Mesenchymal stem cell (in vitro differentiated cells and primary cell): ENCODE results near the gene COL4A2.

ENCODE experiments used
- DNase-seq: peaks from one replicate; pipeline ENCODE4 v3.0.0-alpha.2; 2013
- H2AFZ ChIP-seq: one replicate; pipeline ENCODE4 v1.6.1; 2013; ENCODE audit warnings: low read depth, mild to moderate bottlenecking, control low read depth, inconsistent platforms, low read length, moderate library complexity
- H2AK5ac ChIP-seq: 2 replicates; pipeline ENCODE4 v1.6.1; 2013; ENCODE audit warnings: low read length, moderate library complexity, mild to moderate bottlenecking, inconsistent platforms; ENCODE audit not compliant: severe bottlenecking
- H2BK120ac ChIP-seq: one replicate; pipeline ENCODE4 v1.6.1; 2013; ENCODE audit warnings: low read depth, mild to moderate bottlenecking, inconsistent platforms, low read length, moderate library complexity
- H2BK12ac ChIP-seq, 2 experiments: one replicate each; pipeline ENCODE4 v1.6.1; 2013; ENCODE audit warnings: inconsistent platforms in 2 of 2, low read length in 2 of 2, mild to moderate bottlenecking in 2 of 2, moderate library complexity in 2 of 2, control low read depth in 1 of 2
- H2BK15ac ChIP-seq: one replicate; pipeline ENCODE4 v1.6.1; 2013; ENCODE audit warnings: mild to moderate bottlenecking, low read depth, inconsistent platforms; ENCODE audit not compliant: poor library complexity, severe bottlenecking
- H2BK5ac ChIP-seq: 2 replicates; pipeline ENCODE4 v1.6.1; 2013; ENCODE audit warnings: low read depth, mild to moderate bottlenecking, low read length, control low read depth, inconsistent platforms; ENCODE audit not compliant: poor library complexity, severe bottlenecking
- H3K14ac ChIP-seq, 2 experiments: one replicate each; pipeline ENCODE4 v1.6.1; 2013; ENCODE audit warnings: inconsistent platforms in 2 of 2, low read length in 2 of 2, control low read depth in 1 of 2, mild to moderate bottlenecking in 1 of 2, moderate library complexity in 1 of 2
- H3K18ac ChIP-seq, 2 experiments: one replicate each; pipeline ENCODE4 v1.6.1; 2013; ENCODE audit warnings: inconsistent platforms in 2 of 2, low read length in 2 of 2, control low read depth in 1 of 2, low read depth in 1 of 2, mild to moderate bottlenecking in 1 of 2
- H3K23ac ChIP-seq, 2 experiments: one replicate each; pipeline ENCODE4 v1.6.1; 2013; ENCODE audit warnings: inconsistent platforms in 2 of 2, low read length in 2 of 2, mild to moderate bottlenecking in 2 of 2, moderate library complexity in 2 of 2, control low read depth in 1 of 2
- H3K27ac ChIP-seq: 2 replicates; pipeline ENCODE4 v1.5.1; 2013; ENCODE audit warnings: mild to moderate bottlenecking, moderate library complexity, low read length, control low read depth, inconsistent platforms; ENCODE audit not compliant: poor library complexity, severe bottlenecking
- H3K27me3 ChIP-seq, 2 experiments: 2 replicates each; pipeline versions ENCODE4 v1.6.1 to v1.7.0; 2013; ENCODE audit warnings: low read length in 2 of 2, mild to moderate bottlenecking in 2 of 2, moderate library complexity in 2 of 2, control low read depth in 1 of 2, inconsistent platforms in 1 of 2; ENCODE audit not compliant: control insufficient read depth in 1 of 2, insufficient read depth in 1 of 2
- H3K36me3 ChIP-seq, 2 experiments: 2 replicates each; pipeline versions ENCODE4 v1.6.1 to v1.7.0; 2013; ENCODE audit warnings: low read length in 2 of 2, control low read depth in 1 of 2, inconsistent platforms in 1 of 2, low read depth in 1 of 2, mild to moderate bottlenecking in 1 of 2; ENCODE audit not compliant: insufficient read depth in 2 of 2, control insufficient read depth in 1 of 2
- H3K4ac ChIP-seq, 2 experiments: one replicate each; pipeline ENCODE4 v1.6.1; 2013; ENCODE audit warnings: inconsistent platforms in 2 of 2, low read length in 2 of 2, mild to moderate bottlenecking in 2 of 2, moderate library complexity in 2 of 2, control low read depth in 1 of 2, low read depth in 1 of 2
- H3K4me1 ChIP-seq: 2 replicates; pipeline ENCODE4 v1.6.1; 2013; ENCODE audit warnings: low read depth, low read length, control low read depth; ENCODE audit not compliant: control insufficient read depth, insufficient read depth
- H3K4me2 ChIP-seq: 2 replicates; pipeline ENCODE4 v1.6.1; 2013; ENCODE audit warnings: low read length, mild to moderate bottlenecking, inconsistent platforms; ENCODE audit not compliant: poor library complexity, severe bottlenecking
- H3K4me3 ChIP-seq, 2 experiments: 2 replicates each; pipeline versions ENCODE4 v1.5.1 to v1.7.0; 2013; ENCODE audit warnings: low read length in 2 of 2, mild to moderate bottlenecking in 2 of 2, control low read depth in 1 of 2, low read depth in 1 of 2; ENCODE audit not compliant: insufficient read depth in 1 of 2
- H3K79me1 ChIP-seq: replicated peaks from 2 replicates; pipeline ENCODE4 v1.6.1; 2013; ENCODE audit warnings: mild to moderate bottlenecking, control low read depth, low read length, inconsistent platforms; ENCODE audit not compliant: poor library complexity, severe bottlenecking
- H3K9ac ChIP-seq: 2 replicates; pipeline ENCODE4 v1.7.0; 2013; ENCODE audit warnings: mild to moderate bottlenecking, low read length, moderate library complexity
- H3K9me3 ChIP-seq: 2 replicates; pipeline ENCODE4 v1.7.0; 2013; ENCODE audit warnings: mild to moderate bottlenecking, low read length; ENCODE audit not compliant: control insufficient read depth
- H4K8ac ChIP-seq: one replicate; pipeline ENCODE4 v1.6.1; 2013; ENCODE audit warnings: inconsistent platforms, mild to moderate bottlenecking, low read length, moderate library complexity
- H4K91ac ChIP-seq: one replicate; pipeline ENCODE4 v1.6.1; 2013; ENCODE audit warnings: mild to moderate bottlenecking, low read length, inconsistent platforms
- WGBS: methylation state at CpG from one replicate; pipeline ENCODE4 v1.1.7; 2013; ENCODE audit warnings: mixed read lengths; 5-methylcytosine and 5-hydroxymethylcytosine counted together

COL4A2 gene

GRCh38 chr13:110552767-110553166, 245.7 kb downstream of the COL4A2 start:
- Histone ChIP-seq H2BK120ac (no peak overlapping the region), H2BK15ac (no peak overlapping the region), H2BK5ac (no peak overlapping the region), H4K91ac (no peak overlapping the region), H3K14ac (no peak overlapping the region), H3K27ac (no peak overlapping the region), H3K36me3 (peaks cover 0 to 3% of the 10 kb centered on the region in 2 experiments), H3K4ac (no peak overlapping the region), H3K18ac (no peak overlapping the region), H3K4me2 (no peak overlapping the region), H3K4me3 (no peak overlapping the region), H2AK5ac (no peak overlapping the region), H3K23ac (no peak overlapping the region), H3K9ac (no peak overlapping the region), H3K4me1 (no peaks in the 10 kb centered on the region), H3K27me3 (no peaks in the 10 kb centered on the region), H4K8ac (no peak overlapping the region), H3K79me1 (peaks cover 23% of the 10 kb centered on the region), H2AFZ (no peak overlapping the region), H3K9me3 (peaks cover 9% of the 10 kb centered on the region), H2BK12ac (no peak overlapping the region)
- 96% methylated on average over 9 of the region's 9 CpGs for WGBS
- no peak for DNase-seq

- Histone ChIP-seq H3K4me3 (no peak overlapping the region), H2BK12ac (no peak overlapping the region), H3K9ac (no peak overlapping the region), H2AK5ac (no peak overlapping the region), H3K4me2 (no peak overlapping the region), H3K27ac (no peak overlapping the region), H2BK120ac (no peak overlapping the region), H2AFZ (no peak overlapping the region), H3K9me3 (peaks cover 9% of the 10 kb centered on the region), H4K91ac (no peak overlapping the region), H3K4ac (no peak overlapping the region), H2BK15ac (no peak overlapping the region), H3K23ac (no peak overlapping the region), H2BK5ac (no peak overlapping the region), H3K4me1 (no peaks in the 10 kb centered on the region), H3K14ac (no peak overlapping the region), H3K18ac (no peak overlapping the region), H3K36me3 (peaks cover 0 to 3% of the 10 kb centered on the region in 2 experiments), H3K27me3 (no peaks in the 10 kb centered on the region), H3K79me1 (peaks cover 23% of the 10 kb centered on the region), H4K8ac (no peak overlapping the region)
- WGBS, result 73% methylated on average over 4 of the region's 4 CpGs
- DNase-seq, result no peak
These were observed 246.3 kb downstream of the COL4A2 start for GRCh38 chr13:110553417-110553816.

GRCh38 chr13:110554227-110554836, 247.2 kb downstream of the COL4A2 start:
- DNase-seq, result no peak
- Histone ChIP-seq H3K27ac (no peak overlapping the region), H3K14ac (no peak overlapping the region), H4K8ac (no peak overlapping the region), H3K4me2 (no peak overlapping the region), H3K9me3 (peaks cover 9% of the 10 kb centered on the region), H2BK120ac (no peak overlapping the region), H3K36me3 (peaks cover 0 to 3% of the 10 kb centered on the region in 2 experiments), H3K4me1 (no peaks in the 10 kb centered on the region), H3K9ac (no peak overlapping the region), H3K4me3 (no peak overlapping the region), H3K23ac (no peak overlapping the region), H3K4ac (no peak overlapping the region), H2AFZ (no peak overlapping the region), H4K91ac (no peak overlapping the region), H2BK12ac (no peak overlapping the region), H3K79me1 (peaks cover 19% of the 10 kb centered on the region), H2BK15ac (no peak overlapping the region), H2BK5ac (no peak overlapping the region), H3K18ac (no peak overlapping the region), H2AK5ac (no peak overlapping the region), H3K27me3 (no peaks in the 10 kb centered on the region)
- 94% methylated on average over 7 of the region's 8 CpGs for whole genome bisulfite sequencing

- Histone ChIP-seq H2BK12ac (no peak overlapping the region), H3K4me1 (no peaks in the 10 kb centered on the region), H4K8ac (no peak overlapping the region), H3K9me3 (peaks cover 9% of the 10 kb centered on the region), H3K79me1 (peaks cover 18% of the 10 kb centered on the region), H3K4ac (no peak overlapping the region), H3K4me2 (no peak overlapping the region), H2BK15ac (peak overlapping the region; percentile 26), H3K27me3 (no peaks in the 10 kb centered on the region), H2BK5ac (no peak overlapping the region), H3K27ac (no peak overlapping the region), H3K4me3 (no peak overlapping the region), H2AK5ac (no peak overlapping the region), H3K9ac (no peak overlapping the region), H3K36me3 (peaks cover 0 to 3% of the 10 kb centered on the region in 2 experiments), H3K18ac (no peak overlapping the region), H2AFZ (no peak overlapping the region), H2BK120ac (no peak overlapping the region), H4K91ac (no peak overlapping the region), H3K14ac (no peak overlapping the region), H3K23ac (no peak overlapping the region)
- 91% methylated on average over 15 of the region's 16 CpGs for WGBS
- no peak for DNase-seq
These were observed 247.9 kb downstream of the COL4A2 start for GRCh38 chr13:110554946-110555345.
